Caco-2 (cell line): ENCODE measurements around the gene TALDO1. TPM values are rescaled to one million over a fixed set of nuclear protein-coding genes. Genes with fewer than 3 reads are reported as not detected.

ENCODE experiments used
- BruUV-seq: library from RNA; stranded (reverse); fragments of 400-500 nt; replicated peaks from 2 replicates; lab custom pipeline; 2021; lab: Mats Ljungman, UMichigan
- CTCF ChIA-PET: fragments of 300-600 bp; sonication (Branson Sonifier 250); formaldehyde crosslinking; loops from one replicate; lab custom pipeline; 2022; ENCODE audit warnings: antibody characterized with exemption; lab: Charles Lee
- POLR2A ChIA-PET: fragments of 300-600 bp; sonication (Branson Sonifier 250); formaldehyde crosslinking; loops from one replicate; lab custom pipeline; 2022; ENCODE audit warnings: antibody characterized with exemption; lab: Charles Lee
- DNase-seq, 2 experiments: peaks; one replicate each; pipeline versions ENCODE4 v3.0.0 to v3.0.0-alpha.2; 2020 to 2022
- H3K27me3 ChIP-seq: replicated peaks from 2 replicates; pipeline ENCODE4 v1.6.0; 2011; ENCODE audit warnings: low read length; ENCODE audit not compliant: control insufficient read depth, insufficient read depth
- H3K36me3 ChIP-seq: 2 replicates; pipeline ENCODE4 v1.5.1; 2011; ENCODE audit warnings: low read length; ENCODE audit not compliant: control insufficient read depth, insufficient read depth
- H3K4me1 ChIP-seq: fragments of 250-450 bp; sonication (Bioruptor Pico); 2 replicates; pipeline ENCODE4 v1.5.1; 2020; ENCODE audit warnings: mild to moderate bottlenecking
- H3K4me3 ChIP-seq: 2 replicates; pipeline ENCODE4 v1.5.1; 2011; ENCODE audit warnings: low read depth, mild to moderate bottlenecking, control low read depth, low read length
- H3K9me3 ChIP-seq: fragments of 250-450 bp; sonication (Bioruptor Pico); 2 replicates; pipeline ENCODE4 v1.5.1; 2020; ENCODE audit warnings: mild to moderate bottlenecking, moderate library complexity
- H3K27ac Mint-ChIP-seq: one replicate; pipeline ENCODE4 v1.8.0; 2022; ENCODE audit warnings: mixed read lengths; ENCODE audit not compliant: unreplicated experiment
- H3K27me3 Mint-ChIP-seq: one replicate; pipeline ENCODE4 v1.8.0; 2022; ENCODE audit warnings: mixed read lengths; ENCODE audit not compliant: insufficient read depth, unreplicated experiment
- H3K36me3 Mint-ChIP-seq: one replicate; pipeline ENCODE4 v1.8.0; 2022; ENCODE audit warnings: mild to moderate bottlenecking, mixed read lengths; ENCODE audit not compliant: insufficient read depth, unreplicated experiment
- H3K4me1 Mint-ChIP-seq: one replicate; pipeline ENCODE4 v1.8.0; 2022; ENCODE audit warnings: low read depth, mixed read lengths; ENCODE audit not compliant: unreplicated experiment
- H3K4me3 Mint-ChIP-seq: one replicate; pipeline ENCODE4 v1.8.0; 2022; ENCODE audit warnings: mild to moderate bottlenecking, moderate library complexity, mixed read lengths; ENCODE audit not compliant: unreplicated experiment
- H3K9me3 Mint-ChIP-seq: one replicate; pipeline ENCODE4 v1.8.0; 2022; ENCODE audit warnings: mixed read lengths; ENCODE audit not compliant: unreplicated experiment
- intact Hi-C: fragments of 100-400 bp; cut with micrococcal nuclease; formaldehyde crosslinking; loops from one replicate; pipeline ENCODE4 v1.10.0; 2022; ENCODE audit not compliant: unreplicated experiment
- total RNA-seq: library from RNA; stranded (reverse); gene quantifications from 2 replicates; pipeline ENCODE4 v1.2.3, GENCODE V29; 2022
- TF ChIP-seq, protein P1 (sequence below), 2 experiments: fragments of 200-600 bp in 1 of 2; IDR thresholded peaks; 1 replicate in 1 of 2; 2 replicates in 1 of 2; pipeline versions ENCODE4 v1.5.1 to v1.8.0; 2011 to 2022; ENCODE audit warnings: antibody characterized with exemption in 1 of 2, control low read depth in 1 of 2, inconsistent platforms in 1 of 2, low read depth in 1 of 2, low read length in 1 of 2, mild to moderate bottlenecking in 1 of 2, moderate library complexity in 1 of 2; ENCODE audit not compliant: insufficient read depth in 1 of 2, severe bottlenecking in 1 of 2, unreplicated experiment in 1 of 2

Gene TALDO1
- total RNA-seq, 1 experiment from 2014 or later, result 293 TPM

DNA sequence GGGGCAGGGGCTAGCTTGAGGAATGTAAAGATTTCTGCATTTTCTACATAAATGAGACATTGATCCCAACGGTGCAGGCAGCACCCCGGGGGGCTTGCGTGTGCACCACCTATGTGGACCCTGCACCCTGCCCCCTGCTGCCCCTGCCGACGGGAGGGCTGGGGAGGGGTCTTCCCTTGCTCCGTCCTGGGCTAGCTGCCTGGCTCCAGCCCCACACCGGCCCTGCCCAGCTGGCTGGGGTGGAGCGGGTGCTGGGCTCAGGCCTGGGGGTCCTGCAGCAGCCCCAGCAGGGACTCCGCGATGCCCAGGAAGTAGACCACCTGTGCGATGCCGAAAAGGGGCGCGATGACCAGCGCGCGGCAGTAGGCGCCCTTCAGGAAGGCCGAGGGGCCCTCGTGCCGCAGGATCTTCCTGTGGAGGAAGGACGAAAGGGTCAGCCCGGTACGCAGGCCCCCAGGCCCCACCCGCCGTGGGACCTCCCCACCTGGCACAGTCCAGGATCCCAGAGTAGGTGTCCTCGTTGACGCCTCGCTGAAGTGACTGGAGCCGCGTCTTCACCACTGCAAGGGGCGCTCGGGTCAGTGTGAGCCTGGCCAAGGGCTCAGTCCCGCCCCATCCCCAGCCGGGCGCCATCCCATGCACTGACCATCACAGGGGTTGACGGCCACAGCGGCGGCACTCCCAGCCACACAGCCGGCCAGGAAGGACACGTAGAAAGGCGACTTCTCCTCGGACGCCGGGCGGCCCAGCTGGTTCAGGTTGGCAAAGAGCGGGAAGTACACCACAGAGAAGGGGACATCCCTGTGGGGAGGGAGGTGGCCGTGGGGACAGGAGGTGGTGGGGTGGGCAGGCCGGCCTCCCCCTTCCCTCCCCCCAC is 44.6 kb downstream of the TALDO1 start:
- intact Hi-C loops, result no loop called here
- DNase-seq, result no peak
- TF ChIP-seq, protein P1, sequence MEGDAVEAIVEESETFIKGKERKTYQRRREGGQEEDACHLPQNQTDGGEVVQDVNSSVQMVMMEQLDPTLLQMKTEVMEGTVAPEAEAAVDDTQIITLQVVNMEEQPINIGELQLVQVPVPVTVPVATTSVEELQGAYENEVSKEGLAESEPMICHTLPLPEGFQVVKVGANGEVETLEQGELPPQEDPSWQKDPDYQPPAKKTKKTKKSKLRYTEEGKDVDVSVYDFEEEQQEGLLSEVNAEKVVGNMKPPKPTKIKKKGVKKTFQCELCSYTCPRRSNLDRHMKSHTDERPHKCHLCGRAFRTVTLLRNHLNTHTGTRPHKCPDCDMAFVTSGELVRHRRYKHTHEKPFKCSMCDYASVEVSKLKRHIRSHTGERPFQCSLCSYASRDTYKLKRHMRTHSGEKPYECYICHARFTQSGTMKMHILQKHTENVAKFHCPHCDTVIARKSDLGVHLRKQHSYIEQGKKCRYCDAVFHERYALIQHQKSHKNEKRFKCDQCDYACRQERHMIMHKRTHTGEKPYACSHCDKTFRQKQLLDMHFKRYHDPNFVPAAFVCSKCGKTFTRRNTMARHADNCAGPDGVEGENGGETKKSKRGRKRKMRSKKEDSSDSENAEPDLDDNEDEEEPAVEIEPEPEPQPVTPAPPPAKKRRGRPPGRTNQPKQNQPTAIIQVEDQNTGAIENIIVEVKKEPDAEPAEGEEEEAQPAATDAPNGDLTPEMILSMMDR (IDR thresholded peaks at IDR 0.05; ENCODE audit: insufficient read depth in 1 of 2, low read depth in 1 of 2, low read length in 1 of 2, severe bottlenecking in 1 of 2, unreplicated experiment in 1 of 2), result no peak
- H3K4me3 Mint-ChIP-seq, result no peak overlapping the region
- CTCF ChIA-PET, result no interaction called here
- H3K4me3 ChIP-seq, result no peak overlapping the region
- peaks cover 6% of the 10 kb centered on the region for H3K4me1 ChIP-seq
- no peaks in the 10 kb centered on the region for H3K4me1 Mint-ChIP-seq
- no peaks in the 10 kb centered on the region for H3K36me3 ChIP-seq
- no peaks in the 10 kb centered on the region for H3K9me3 ChIP-seq
- TSS peak; percentile 29 for BruUV-seq
- no peaks in the 10 kb centered on the region for H3K9me3 Mint-ChIP-seq
- no peaks in the 10 kb centered on the region for H3K27me3 Mint-ChIP-seq
- H3K36me3 Mint-ChIP-seq, result peaks cover 13% of the 10 kb centered on the region
- POLR2A ChIA-PET, result no interaction called here
- no peaks in the 10 kb centered on the region for H3K27me3 ChIP-seq
- H3K27ac Mint-ChIP-seq, result no peak overlapping the region

DNA sequence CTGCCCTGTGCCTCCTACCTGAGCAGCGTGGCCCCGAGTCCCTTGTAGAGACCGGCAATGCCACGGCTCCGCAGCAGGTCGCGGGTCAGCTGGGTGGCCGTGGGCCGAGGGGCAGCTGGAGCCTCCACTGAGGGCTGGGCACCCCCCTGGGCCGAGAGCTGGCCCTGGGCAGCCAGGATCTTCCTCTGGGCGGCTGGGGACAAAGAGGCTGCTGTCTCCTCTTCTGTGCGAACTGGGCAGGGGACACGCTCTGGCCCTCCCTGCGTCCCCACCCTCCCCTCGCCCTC is 45.2 kb downstream of the TALDO1 start:
- peaks cover 9% of the 10 kb centered on the region for H3K4me1 ChIP-seq
- Mint-ChIP-seq H3K4me3 (no peak overlapping the region), H3K36me3 (peaks cover 15% of the 10 kb centered on the region), H3K4me1 (no peaks in the 10 kb centered on the region), H3K9me3 (no peaks in the 10 kb centered on the region), H3K27ac (no peak overlapping the region), H3K27me3 (no peaks in the 10 kb centered on the region)
- H3K36me3 ChIP-seq, result no peaks in the 10 kb centered on the region
- H3K27me3 ChIP-seq, result no peaks in the 10 kb centered on the region
- ChIA-PET CTCF (no interaction called here), POLR2A (no interaction called here)
- BruUV-seq, result no TSS peak
- DNase-seq, result no peak
- TF ChIP-seq, protein P1 (IDR thresholded peaks at IDR 0.05; ENCODE audit: insufficient read depth in 1 of 2, low read depth in 1 of 2, low read length in 1 of 2, severe bottlenecking in 1 of 2, unreplicated experiment in 1 of 2), result no peak
- no peak overlapping the region for H3K4me3 ChIP-seq
- intact Hi-C loops, result no loop called here
- H3K9me3 ChIP-seq, result no peaks in the 10 kb centered on the region

DNA sequence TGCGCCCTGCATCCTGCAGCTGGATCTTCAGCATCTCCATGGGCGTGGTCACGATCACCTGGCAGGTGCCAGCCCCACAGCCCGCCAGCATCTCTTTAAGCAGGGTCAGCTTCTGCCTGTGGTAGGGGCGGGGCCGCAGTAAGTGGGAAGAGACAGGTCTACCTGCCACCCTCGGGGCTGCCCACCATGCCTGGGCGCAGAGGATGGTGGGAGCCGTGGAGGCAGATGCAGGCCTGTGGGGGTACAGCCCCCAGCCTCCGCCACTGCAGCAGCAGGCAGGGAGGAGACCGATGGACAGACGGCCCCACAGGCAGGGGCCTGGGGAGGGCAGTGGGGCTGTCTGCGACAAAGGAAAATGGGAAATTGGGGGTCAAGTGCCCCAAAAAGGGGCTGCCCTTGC is 45.6 kb downstream of the TALDO1 start:
- no peaks in the 10 kb centered on the region for H3K9me3 ChIP-seq
- Mint-ChIP-seq H3K36me3 (peaks cover 17% of the 10 kb centered on the region), H3K27me3 (no peaks in the 10 kb centered on the region), H3K4me1 (no peaks in the 10 kb centered on the region), H3K27ac (no peak overlapping the region), H3K4me3 (no peak overlapping the region), H3K9me3 (no peaks in the 10 kb centered on the region)
- peaks cover 9% of the 10 kb centered on the region for H3K4me1 ChIP-seq
- DNase-seq, result no peak
- BruUV-seq, result no TSS peak
- TF ChIP-seq, protein P1 (IDR thresholded peaks at IDR 0.05; ENCODE audit: insufficient read depth in 1 of 2, low read depth in 1 of 2, low read length in 1 of 2, severe bottlenecking in 1 of 2, unreplicated experiment in 1 of 2), result no peak
- no peak overlapping the region for H3K4me3 ChIP-seq
- no peaks in the 10 kb centered on the region for H3K27me3 ChIP-seq
- intact Hi-C loops, result no loop called here
- H3K36me3 ChIP-seq, result no peaks in the 10 kb centered on the region
- CTCF ChIA-PET, result no interaction called here
- POLR2A ChIA-PET, result interaction anchor here (1.5 kb wide), 1 partner anchor 26 kb away, joined by 5 read pairs; the partner anchor contains the start of gene PNPLA2
